Retinal pigment epithelial cell (primary cell): ENCODE results near the gene LRRC4C.

Source experiments
- DNase-seq: peaks from one replicate; pipeline ENCODE4 v3.0.0-alpha.2; 2010; ENCODE audit warnings: low read depth
- H3K4me3 ChIP-seq: 2 replicates; pipeline ENCODE4 v1.5.1; 2011; ENCODE audit warnings: mild to moderate bottlenecking, low read length, control low read depth, moderate library complexity
- TF ChIP-seq, protein P1 (sequence below): conservative IDR thresholded peaks from 2 replicates; pipeline ENCODE4 v1.5.1; 2011; ENCODE audit warnings: low read depth, low read length, control low read depth, inconsistent platforms

LRRC4C gene

DNA sequence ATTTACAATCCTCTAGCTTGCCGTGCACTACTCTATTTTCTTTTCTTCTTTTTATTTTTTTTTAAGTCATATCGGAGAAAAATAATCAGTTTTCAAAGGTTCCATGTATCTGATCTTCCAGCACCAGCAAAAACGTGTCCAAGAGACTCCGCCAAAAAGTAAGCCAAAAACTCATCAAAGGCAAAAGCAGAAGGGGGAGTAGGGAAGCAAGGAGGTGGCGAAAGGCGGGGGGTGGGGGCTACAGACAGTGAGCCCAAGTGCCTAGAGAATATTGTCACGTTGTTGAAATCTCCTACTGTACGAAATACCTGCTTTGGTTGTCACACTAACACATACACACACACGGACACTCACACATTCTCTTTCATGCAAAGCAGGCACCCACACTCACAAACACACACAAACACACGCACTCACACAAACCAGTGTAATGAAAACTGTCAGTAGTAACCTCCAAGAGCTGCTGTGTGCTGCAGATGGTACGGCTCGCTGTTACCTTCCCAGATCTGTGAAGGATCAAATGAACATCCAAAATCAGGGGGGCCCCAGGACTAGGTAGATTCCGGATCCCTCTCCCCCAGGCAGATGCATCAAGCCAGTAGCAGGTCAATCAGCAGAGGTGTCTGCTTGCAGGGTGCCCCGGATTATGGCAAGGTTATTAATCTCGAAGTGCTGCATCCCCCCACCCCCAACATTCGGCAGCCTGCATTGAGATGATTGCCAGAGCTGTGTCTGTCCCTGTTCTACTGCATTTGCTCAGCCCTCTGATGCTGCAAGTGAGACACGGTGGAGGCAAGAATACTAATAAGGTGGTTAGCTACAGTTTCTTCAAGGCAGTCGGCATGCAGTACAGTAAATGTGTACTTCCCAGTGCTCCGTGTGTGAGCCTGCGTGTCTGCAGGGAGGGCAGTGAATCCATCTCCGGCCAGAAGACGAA, at the start of gene LRRC4C:
LRRC4C (minus strand) TSS at position 188 of the 937 bp plus-strand sequence.
- no peak for DNase-seq
- no peak within 1 kb of the TSS for H3K4me3 ChIP-seq
- TF ChIP-seq, protein P1, sequence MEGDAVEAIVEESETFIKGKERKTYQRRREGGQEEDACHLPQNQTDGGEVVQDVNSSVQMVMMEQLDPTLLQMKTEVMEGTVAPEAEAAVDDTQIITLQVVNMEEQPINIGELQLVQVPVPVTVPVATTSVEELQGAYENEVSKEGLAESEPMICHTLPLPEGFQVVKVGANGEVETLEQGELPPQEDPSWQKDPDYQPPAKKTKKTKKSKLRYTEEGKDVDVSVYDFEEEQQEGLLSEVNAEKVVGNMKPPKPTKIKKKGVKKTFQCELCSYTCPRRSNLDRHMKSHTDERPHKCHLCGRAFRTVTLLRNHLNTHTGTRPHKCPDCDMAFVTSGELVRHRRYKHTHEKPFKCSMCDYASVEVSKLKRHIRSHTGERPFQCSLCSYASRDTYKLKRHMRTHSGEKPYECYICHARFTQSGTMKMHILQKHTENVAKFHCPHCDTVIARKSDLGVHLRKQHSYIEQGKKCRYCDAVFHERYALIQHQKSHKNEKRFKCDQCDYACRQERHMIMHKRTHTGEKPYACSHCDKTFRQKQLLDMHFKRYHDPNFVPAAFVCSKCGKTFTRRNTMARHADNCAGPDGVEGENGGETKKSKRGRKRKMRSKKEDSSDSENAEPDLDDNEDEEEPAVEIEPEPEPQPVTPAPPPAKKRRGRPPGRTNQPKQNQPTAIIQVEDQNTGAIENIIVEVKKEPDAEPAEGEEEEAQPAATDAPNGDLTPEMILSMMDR: no peak

DNA sequence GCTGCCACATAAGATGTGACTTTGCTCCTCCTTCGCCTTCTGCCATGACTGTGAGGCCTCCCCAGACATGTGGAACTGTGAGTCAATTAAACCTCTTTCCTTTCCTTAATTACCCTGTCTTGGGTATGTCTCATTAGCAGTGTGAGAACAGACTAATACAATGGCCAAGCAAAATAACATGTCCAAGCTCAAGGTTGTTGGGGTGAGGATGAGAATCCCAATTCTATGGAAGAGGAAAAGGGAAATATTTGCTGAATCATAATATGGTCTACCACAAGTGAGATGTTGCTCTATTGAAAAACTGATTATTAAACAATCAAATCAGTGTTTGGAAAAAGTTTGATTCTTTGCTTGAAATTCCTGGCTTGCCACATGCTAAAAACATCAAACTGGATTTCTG, 48.7 kb upstream of the LRRC4C start:
- DNase-seq: no peak
- no peak overlapping the region for H3K4me3 ChIP-seq
- TF ChIP-seq, protein P1: no peak

DNA sequence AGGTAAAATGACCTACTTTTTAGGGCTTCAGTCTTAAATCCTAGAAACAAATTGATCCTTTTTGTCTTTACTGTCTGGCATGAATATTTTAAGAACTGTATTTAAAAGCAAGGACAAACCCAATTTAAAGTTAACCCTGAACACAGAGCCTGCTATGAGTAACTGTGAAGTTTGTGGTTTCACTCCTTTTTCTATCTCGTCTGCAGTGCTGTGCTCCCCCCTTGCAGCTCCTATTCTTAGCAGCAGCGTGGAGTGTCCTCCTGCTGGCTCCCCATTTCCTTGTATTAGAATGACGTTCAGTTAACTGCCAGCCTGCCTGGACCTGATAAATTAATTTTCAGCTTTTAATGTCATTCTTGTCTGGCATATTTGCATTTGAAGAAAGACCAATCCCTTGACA, 40.0 kb upstream of the LRRC4C start:
- H3K4me3 ChIP-seq: no peak overlapping the region
- DNase-seq: no peak
- TF ChIP-seq, protein P1: no peak

DNA sequence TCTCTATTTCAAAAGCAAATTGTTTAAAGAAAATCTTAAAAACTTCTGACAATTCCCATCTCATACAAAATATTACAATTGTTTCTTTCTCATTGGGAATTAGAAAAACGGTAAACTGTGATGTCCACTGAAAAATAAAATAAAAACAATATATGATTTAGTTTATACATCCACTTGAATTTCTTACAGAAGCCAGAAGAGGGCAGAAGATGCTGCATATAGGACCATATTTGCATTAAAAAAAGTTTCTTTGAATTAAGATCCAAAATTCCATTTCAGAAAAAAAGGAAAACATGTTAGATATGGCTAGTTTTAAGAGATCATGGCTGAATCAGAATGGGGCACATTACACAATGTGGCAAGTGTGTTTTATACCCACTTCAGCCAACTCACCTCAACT, 39.3 kb upstream of the LRRC4C start:
- no peak overlapping the region for H3K4me3 ChIP-seq
- TF ChIP-seq, protein P1: peak; percentile 51
- DNase-seq: no peak

DNA sequence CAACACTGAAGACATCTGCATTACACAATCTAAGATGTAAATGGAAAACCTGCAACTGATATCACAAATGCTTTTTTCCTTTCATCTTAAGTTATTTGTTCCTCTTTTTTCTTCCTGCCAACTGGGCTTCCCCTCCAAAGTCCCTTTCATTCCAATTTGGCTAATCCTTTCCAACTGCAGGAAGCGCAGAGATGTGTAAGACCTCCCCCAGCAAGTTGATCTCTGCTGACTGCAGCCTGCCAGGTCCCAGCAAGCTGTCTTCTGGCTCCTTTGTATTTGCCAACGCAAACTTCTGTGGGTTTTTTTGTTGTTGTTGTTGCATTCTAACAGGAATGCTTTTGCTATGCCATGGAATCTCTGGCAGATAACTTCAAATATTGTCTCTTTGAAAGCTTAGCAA, 38.5 kb upstream of the LRRC4C start:
- H3K4me3 ChIP-seq: no peak overlapping the region
- TF ChIP-seq, protein P1: no peak
- no peak for DNase-seq

DNA sequence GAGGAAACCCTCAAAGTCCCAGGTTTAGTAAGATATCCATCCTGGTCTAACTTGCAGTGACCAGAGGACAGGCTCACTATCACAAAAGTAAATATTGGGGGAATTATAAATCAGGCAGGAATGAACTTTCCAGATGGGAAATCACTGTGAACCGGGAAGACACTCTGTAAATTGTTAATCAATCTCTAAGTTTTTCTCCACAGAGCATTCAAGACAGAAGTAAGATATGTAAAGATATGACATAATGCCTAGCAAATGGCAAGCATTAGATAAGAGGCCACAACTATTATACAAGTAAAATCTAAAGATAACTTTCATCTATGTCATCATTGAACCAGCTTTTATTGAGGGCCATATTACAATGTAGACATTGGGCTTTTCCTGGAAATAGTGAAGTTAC, 35.3 kb upstream of the LRRC4C start:
- no peak for DNase-seq
- H3K4me3 ChIP-seq: no peak overlapping the region
- TF ChIP-seq, protein P1: no peak

DNA sequence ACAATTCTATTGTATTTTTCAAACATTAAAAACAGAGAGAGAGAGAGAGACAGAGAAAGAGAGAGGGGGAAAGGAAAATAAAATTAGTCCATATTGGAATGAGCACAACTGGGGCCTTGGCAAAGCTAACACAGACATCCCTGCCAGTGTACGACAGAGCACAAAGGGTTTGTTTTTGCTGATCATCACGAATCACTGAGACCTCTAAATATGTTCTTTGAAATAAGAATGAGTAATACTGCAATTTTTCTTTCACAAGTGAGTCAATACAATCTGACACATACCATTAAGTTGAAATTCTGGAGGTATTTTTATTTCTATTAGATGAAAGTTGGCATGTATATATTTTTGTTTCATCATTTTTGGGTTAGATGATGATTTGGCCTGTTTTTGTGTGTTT, 27.0 kb upstream of the LRRC4C start:
- no peak overlapping the region for H3K4me3 ChIP-seq
- no peak for DNase-seq
- TF ChIP-seq, protein P1: no peak
